ENCODE data around the gene SUV39H1.
"Not testable (repeated sequence)": the region's sequence is repeated elsewhere in the genome, so short reads cannot be mapped to it uniquely, and the experiment has no call there.

SUV39H1 gene

DNA sequence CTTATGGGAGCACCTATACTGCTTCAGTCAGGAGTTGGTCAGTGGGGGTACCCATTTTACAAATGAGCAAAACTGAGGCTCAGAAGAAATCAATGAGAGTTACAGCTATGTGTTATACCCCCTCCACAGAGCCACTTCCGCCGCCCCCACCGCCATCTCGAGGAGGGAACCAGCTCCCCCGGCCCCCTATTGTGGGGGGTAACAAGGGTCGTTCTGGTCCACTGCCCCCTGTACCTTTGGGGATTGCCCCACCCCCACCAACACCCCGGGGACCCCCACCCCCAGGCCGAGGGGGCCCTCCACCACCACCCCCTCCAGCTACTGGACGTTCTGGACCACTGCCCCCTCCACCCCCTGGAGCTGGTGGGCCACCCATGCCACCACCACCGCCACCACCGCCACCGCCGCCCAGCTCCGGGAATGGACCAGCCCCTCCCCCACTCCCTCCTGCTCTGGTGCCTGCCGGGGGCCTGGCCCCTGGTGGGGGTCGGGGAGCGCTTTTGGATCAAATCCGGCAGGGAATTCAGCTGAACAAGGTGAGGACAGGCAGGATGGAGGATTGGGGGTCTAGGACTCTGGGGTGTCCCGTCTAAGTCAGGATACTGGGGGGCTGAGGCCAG, 7.9 kb upstream of the SUV39H1 start:
- DNase-seq = no peak

DNA sequence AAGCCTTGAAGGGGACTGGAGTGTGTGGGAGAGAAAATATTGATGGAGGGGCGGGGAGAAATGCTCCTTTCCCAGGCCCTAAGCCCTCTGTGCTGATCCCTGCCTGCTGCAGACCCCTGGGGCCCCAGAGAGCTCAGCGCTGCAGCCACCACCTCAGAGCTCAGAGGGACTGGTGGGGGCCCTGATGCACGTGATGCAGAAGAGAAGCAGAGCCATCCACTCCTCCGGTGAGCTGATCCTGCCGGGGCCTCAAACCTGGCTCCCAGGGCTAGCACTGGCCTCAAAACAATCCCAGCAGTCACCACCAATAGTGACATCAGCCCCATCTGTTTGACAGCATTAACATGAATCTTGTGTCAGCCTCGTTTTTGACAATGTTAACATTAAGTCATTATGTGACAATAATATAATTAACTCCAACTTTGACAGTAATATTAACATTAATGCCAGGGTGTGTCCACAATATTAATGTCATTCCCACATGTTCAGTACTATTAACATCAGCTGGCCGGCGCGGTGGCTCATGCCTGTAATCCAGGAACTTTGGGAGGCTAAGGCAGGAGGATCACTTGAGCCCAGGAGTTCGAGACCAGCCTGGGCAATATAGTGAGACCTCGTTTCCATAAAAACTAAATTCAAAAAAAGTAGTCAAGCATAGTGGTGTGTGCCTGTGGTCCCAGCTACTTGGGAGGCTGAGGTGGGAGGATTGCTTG, 7.2 kb upstream of the SUV39H1 start:
- no peak for DNase-seq

DNA sequence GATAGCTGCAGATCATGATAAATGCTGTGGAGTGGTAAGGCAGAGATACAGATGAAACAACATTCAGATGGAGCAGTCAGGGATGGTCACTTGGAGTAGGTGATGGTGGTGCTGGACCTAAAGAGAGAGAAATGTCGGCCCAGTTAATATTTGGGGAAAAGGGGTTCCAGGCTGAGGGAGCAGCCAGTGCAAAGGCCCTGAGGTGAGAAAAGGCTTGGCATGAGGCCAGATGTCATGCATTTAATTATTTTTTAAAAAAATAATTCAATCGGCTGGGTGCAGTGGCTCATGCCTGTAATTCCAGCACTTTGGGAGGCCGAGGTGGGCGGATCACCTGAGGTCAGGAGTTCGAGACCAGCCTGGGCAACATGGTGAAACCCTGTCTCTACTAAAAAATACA, 4.8 kb upstream of the SUV39H1 start:
- DNase-seq = not testable (repeated sequence)

DNA sequence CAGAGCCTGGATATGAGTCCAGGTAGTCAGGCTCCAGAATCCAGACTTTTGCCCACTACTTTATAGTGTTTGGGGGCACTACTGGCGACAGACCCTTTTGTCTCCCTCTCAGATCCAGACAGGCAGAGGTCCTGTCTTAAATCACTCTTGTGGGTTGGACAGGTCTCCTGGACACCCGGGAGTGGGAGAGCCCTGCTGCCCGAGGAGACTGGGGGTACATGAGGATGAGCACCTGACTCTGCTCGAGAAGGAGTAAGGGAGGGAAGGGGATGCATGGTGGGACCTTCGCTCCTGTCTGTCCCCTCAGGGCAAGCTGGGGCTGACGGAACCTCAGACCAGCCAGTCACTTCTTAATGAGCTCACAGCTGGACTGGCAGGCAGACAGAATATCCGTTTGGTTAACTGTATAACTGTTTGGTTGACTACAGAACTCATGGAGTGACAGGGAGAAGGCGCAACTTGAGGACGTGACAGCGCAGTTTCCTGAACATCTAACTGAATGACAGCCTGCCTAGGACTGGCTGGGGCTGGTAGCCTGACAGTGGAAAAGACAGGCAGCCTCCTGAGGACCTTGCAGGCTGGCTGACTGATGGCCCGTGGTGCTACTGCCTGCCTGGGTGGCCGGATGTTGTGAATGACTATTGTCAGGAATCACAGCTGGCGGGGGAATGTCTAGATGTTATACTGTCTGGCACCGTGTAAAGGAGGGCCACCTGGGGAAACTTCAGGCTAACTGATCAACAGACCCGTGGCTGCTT, 1.6 kb upstream of the SUV39H1 start:
- DNase-seq = no peak

DNA sequence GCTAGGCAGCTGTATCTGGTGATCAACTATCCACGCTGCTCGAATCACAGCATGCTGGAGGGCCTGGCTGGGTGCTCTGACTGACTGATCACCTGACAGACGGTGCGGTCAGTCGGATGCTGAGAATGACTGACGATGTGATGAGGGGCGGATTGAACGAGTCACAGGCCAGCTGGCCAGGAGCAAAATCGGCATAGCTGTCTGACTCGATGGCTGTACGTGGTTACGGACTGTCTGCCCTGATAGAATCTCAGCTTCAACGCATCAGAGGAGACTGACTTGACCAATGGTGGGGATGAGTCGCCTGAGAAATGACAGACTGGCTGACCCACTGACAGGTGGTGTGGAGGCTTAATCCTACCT, 1.0 kb upstream of the SUV39H1 start:
- peak; percentile 18 to 36 (median 22) for DNase-seq

DNA sequence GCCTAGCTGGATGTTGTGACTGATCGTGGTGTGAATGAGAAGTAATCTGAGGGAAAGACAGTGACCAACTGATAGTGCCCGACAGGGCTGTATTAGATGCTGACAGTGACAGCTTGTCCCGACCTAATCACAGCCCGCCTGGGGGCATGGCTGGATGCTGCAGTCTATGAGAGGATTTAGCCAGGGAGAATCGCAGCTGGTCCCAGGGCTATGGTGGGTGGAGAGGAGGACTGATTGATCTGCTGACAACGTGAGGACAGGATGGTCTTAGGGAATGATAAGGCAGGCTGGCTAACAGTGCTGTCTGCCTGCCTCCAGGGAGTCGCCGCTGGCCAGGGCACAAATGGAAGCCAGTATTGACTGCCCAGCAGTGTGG, 621 bp upstream of the SUV39H1 start:
- DNase-seq = no peak

DNA sequence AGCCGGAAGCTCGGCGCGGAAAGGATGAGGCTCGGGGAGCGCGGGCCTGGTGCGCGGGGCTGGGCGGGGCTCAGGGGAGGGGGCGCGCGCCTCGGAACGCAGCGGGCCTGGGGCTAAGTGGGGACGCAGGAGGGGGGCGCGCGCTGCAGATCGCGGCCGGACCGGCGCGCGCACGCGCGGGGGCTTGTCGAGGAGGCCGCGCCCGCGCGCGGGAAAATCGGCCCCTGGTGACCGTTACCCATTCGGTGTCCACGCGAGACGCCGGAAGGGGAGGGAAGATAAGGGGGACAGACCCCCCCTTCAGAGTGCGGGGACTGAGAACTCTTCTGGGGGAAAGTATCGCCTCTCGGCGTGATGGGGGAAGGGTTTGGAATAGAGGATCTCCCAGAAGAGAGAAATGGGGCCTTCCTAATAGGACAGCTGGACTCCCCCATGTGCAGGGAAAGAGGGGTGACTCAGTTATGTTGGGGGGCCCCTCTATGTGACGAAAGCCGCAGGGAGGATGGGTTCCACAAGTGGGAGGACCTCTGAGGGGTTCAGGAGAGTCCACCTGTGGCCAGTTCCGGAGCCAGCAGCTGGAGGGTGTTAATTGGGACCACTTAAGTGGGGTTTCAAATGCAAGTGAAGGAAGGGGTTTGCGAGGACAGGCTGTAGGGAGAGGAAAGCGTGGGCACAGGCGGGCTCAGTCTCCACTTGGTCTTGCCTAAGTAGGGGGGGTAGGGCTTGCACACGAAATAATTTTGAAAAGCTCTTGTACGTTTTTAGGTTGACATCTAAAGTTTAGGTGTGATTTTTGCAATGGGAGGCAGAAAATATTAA, 584 bp downstream of the SUV39H1 start:
- DNase-seq = peak; percentile 21 to 53 (median 42)

DNA sequence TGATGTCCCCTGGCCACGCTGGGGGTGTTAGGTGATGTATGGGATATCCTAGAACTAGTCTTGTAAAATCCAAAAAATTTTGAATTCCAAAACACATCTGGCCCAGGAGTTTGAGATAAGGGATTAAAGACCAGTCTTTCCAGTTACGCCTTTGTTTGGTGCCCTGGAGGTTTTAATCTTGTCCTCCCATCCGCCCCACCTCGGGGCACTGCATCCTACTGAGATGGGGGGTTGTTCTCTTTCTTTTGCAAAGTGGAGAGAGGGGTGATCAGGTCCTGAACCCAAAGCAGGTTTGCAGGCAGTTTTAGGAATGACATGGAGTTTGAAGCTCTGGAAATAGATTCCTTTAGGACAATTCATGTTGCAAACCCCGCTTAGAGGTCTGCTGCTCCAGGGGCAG, 1.8 kb downstream of the SUV39H1 start:
- no peak for DNase-seq

DNA sequence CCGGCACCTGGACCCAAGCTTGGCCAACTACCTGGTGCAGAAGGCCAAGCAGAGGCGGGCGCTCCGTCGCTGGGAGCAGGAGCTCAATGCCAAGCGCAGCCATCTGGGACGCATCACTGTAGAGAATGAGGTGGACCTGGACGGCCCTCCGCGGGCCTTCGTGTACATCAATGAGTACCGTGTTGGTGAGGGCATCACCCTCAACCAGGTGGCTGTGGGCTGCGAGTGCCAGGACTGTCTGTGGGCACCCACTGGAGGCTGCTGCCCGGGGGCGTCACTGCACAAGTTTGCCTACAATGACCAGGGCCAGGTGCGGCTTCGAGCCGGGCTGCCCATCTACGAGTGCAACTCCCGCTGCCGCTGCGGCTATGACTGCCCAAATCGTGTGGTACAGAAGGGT, 3.7 kb downstream of the SUV39H1 start:
- DNase-seq = no peak

DNA sequence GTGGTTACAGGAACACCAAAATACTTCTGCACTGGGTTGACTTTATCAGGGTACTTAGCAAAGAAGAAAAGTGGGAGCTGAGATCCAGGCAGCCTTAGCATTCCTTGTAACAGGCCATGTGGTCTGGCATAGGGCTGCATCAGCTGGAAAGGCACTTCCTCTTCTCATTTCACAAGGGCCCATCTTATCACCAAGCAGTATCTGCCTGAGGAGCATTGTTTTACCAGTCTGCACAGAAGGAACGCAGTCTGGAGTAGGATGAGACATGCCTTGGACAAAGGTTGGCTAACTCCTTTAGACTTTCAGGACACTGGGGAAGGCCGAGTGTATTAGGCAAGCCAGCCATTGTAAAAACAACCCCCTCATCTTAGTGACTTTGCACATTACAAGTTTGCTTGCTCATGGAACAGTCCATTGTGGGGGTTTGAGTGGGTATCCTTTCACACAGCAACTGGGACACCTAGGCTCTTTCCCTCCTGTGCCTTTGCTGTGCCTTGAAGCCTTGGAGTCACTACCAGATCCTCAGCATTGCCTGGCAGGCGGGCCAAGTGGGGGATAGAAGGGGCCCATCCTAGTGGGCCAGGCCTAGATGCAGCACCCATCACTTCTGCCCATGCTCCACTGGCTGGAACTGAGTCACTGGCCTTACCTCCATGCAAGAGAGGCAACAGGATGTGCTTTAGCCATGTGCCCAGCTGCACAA, 4.6 kb downstream of the SUV39H1 start:
- DNase-seq = no peak

DNA sequence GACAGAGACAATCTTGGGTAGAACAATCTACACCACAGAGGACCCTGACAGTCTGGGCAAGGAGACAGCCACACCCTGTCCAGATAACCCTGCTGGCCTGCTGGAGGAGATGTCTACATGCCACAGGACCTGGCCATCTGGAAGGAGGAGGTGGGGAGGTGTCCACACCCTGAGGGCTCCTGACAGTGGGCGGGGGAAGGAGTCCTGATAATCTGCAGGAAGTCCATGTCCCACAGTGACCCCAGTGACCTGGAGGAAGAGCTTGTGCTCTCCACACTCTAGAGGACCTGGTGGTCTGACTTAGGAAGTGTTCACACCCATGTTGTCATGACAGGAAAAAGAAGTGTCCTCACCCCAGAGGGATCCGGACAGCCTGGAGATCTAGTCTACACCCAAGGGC, 5.5 kb downstream of the SUV39H1 start:
- DNase-seq = no peak

DNA sequence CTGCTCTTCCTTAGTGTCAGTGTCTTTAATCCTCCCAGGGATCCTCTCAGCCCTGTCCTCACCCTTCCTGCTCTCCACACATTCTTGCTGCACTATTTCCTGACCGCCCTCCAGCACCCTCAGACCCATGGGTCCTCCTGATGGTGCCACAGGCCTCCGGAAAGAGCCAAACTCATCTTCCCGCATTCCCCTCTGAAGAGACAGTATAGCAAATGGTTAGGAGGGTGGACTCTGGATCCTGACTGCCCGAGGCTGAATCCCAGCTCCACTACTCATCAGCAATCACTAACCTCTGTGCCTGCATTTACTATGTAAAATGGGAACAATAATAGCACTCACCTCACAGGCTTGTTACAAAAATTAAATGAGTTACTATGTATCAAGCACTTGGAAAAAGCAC, 6.2 kb downstream of the SUV39H1 start:
- DNase-seq = no peak

DNA sequence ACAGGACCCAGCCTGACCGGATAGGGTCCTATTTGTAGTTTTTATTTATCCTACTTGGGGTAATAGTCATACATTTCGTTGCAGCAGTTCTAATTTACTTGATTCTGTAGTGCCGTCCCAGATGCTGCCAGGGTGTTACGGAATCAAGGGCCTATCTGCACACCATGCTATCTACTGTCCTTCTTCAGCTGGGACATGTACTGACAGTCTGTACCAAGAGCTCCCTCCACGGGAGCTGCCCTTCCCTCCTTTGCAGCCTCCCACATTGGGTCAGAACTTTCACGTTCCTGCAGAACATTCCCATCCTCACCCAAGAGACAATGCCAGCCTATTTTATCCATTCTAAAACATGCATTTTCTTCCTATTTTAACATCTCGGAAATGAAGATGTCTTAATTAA, 6.7 kb downstream of the SUV39H1 start:
- DNase-seq = no peak

DNA sequence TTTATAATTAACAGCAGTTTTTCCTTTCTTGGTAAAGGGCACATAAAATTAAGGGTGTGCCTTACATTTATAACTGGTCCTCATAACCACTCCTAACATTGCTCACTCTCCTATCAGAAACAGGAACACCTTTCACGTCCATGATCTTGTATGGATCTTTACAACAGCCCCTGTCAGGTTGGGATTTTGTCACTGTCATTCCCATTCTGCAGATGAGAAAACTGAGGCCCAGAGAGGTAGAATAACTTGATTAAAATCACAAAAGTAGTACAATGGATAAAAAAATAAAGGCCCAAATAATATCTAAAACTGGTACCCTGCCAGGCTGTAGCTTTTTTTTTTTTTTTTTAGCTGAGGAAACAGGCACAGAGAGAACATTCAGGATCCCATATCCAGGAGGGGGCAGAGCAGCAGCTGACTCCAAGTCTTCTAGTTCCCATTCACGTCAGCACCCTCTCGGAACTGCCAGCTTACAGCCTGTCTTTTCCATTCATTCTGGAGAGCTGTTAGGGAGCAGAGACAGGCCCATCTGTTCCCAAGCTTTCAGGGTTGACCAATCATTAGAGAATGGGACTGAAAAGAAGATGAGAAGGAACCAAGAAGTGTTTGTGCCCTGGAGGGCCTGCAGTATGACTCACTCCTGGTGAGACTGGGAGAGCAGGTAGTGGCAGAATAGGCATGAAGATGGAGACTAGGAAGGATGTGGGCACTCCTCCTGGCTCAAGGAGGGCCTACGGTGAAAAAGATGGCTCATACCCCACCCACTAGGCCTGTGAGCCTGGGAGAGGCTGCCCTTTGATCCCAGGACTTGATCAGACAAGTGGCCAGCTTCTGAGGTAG, 7.3 kb downstream of the SUV39H1 start:
- DNase-seq = no peak

DNA sequence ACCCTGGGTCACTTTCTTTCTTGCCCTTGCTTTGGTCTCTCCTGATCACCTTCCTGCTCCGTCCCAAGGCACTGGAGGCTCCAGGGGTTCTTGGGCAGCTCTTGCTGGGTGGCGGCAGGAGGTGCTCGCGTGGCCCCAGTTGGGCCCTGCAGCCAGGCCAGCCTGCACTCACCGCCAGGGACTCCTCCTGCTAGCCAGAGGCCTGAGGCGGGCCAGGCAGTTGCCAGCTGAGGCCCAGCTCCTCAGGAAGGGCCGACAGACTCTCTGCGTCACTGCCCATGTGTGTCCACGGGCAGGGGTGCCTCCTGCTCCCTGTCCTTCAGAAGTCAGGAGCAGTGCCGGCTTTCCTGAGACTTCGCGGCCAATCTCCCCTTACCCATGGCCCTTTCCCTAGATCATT, 9.3 kb downstream of the SUV39H1 start:
- no peak for DNase-seq

DNA sequence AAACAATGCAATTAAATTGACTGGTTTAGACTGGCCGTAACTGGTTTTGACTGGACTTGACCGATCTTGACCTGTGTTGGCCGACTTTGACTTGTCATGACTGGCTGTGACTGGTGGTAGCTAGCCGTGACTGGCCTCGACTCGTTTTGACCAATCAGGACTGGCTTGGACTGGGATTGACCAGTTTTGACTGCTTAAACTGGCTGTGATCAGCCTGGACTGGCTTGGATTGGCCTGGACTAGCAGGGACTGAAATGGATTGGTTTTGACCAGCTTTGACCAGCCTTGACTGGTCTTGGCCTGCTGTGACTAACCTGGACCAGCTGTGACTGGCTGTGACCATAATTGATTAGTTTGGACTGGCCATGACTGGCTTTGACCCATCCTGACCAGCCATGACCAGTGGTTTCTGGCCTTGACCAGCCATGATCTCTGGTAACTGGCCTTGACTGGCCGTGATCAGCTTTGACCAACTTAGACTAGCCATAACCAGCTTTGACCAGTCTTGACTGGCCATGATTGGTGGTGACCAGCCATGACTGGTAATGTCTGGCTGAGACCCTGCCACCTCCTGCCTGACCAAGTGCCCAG, 13.1 kb downstream of the SUV39H1 start:
- DNase-seq = no peak

DNA sequence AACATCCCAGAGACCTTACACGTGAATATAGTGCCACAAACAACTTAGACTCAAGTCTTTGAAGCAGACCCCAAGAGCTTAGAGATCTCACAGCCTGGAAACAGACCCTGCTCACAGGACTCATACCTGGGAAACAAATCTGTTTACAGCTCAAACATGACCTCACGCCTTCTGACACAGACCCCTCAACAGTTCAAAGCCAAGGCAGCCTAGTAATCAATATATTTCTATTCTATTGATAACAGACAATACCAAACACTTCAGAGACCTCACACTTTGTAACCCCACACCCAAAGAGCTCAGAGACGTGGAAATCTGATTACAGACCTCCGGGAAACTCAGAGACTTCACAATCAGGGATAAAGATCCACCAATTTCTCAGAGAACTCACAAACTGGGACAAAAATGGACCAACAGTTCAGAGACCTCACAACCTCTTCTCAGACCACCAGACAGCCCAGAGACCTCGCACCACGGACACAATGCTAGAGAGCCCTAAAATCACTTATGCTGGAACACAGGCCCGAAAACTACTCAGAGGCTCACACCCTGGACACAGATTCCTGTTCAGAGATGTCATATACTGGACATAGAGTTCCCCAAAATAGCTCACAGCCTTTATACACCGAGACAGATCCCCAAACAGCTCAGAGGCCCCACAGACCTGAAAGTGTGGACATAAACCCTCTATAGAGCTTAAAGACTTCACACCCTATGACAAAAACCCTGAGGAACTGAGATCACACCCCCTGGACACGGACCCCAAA, 14.8 kb downstream of the SUV39H1 start:
- no peak for DNase-seq

DNA sequence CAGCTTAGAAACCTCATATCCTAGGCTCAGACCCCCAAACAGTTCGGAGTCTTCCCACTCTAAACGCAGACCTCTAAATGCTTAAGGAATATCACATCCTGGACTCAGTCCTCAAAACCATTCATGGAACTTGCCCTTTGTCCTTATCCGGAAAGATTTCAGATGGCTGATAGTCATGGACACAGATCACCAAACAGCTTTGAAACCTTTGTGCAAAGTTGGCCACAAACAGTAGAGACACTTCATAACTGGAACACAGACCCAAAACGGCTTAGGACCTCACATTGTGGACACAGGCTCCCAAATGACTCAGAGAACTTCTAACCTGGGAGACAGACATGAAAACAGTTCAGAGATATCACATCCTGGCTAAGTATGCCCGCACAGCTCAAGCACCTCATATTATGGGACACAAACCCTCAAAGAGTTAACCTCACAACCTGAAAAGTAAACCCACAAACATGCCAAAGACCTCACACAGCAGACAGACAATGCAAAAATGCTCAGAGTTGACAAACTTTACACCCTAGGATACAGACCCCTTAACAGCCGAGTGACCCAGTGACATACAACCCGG, 15.5 kb downstream of the SUV39H1 start:
- no peak for DNase-seq

DNA sequence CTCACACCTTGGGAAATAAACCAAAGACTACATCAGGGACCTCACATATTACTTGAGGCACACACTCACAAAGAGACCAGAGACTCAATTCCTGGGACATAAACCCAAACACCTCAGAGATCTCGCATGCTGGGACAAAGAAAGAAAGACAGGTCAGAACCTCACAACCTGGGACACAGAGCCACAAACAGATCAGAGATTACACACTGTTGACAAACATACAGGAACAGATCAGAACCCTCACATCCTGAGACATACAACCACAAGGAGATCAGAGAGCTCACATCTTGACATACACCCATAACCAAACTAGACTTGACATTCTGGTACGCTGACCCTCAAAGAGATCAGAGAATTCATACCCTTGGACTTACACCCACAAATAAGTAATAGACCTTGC, 17.3 kb downstream of the SUV39H1 start:
- no peak for DNase-seq

DNA sequence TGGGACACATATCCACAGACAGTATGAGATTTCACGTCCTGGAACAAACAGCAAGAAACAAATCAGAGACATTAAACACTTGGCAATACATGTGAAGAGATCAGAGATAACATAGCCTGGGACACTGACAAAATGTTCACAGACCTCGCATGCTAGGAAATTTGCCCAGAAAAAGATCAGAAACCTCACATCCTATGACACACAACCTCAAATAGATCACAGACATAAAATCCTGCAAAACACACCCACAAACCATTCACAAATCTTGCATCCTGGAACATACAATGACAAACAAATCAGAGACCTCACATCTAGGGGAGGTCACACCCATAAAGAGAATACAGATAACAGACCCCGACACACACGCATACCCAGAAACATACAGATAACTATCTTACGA, 18.0 kb downstream of the SUV39H1 start:
- DNase-seq = no peak

Measured in suppressor macrophage treated with lipopolysaccharide for 1 hour (primary cell).